Upper lobe of left lung (tissue), 6 donors: ENCODE results near the gene S100A3. TPM values are rescaled to one million over a fixed set of nuclear protein-coding genes. Genes with fewer than 3 reads are reported as not detected.

Experiments used
- ATAC-seq, 2 donors: fragments of 200-7000 bp; cut with Tn5 transposase; one replicate each; pipeline ENCODE4 v1.9.1; 2022; ENCODE audit warnings: mild to moderate bottlenecking in 2 of 2, moderate library complexity in 2 of 2; ENCODE audit not compliant: low FRiP score in 2 of 2
- DNase-seq, 2 donors: peaks; one replicate each; pipeline ENCODE4 v3.0.0-alpha.2; 2019 to 2020
- H3K27ac ChIP-seq, 4 donors: fragments of 200-600 bp; sonication (generic); one replicate each; pipeline ENCODE4 v1.5.1; 2016 to 2019
- H3K27me3 ChIP-seq, 4 donors: fragments of 200-600 bp; sonication (generic); one replicate each; pipeline ENCODE4 v1.5.1; 2017 to 2019
- H3K36me3 ChIP-seq, 4 donors: fragments of 200-600 bp; sonication (generic); one replicate each; pipeline ENCODE4 v1.5.1; 2016 to 2019
- H3K4me1 ChIP-seq, 4 donors: fragments of 200-600 bp; sonication (generic); one replicate each; pipeline ENCODE4 v1.5.1; 2018 to 2019
- H3K4me3 ChIP-seq, 4 donors: fragments of 200-600 bp; sonication (generic); one replicate each; pipeline ENCODE4 v1.5.1; 2017 to 2019; ENCODE audit warnings: mild to moderate bottlenecking in 2 of 4, moderate library complexity in 1 of 4
- H3K9me3 ChIP-seq, 4 donors: fragments of 200-600 bp; sonication (generic); one replicate each; pipeline ENCODE4 v1.5.1; 2018 to 2019
- EP300 ChIP-seq, 4 donors: sonication (generic); formaldehyde crosslinking; IDR thresholded peaks; one replicate each; pipeline ENCODE4 v1.5.1; 2017; ENCODE audit warnings: antibody characterized with exemption in 4 of 4, control low read depth in 2 of 4
- POLR2A ChIP-seq, 4 donors: fragments of 450-650 bp; IDR thresholded peaks; one replicate each; pipeline ENCODE4 v1.5.1; 2016 to 2017; ENCODE audit warnings: antibody characterized with exemption in 4 of 4, mild to moderate bottlenecking in 2 of 4
- POLR2AphosphoS5 ChIP-seq, 2 donors: sonication (generic); formaldehyde crosslinking; IDR thresholded peaks; one replicate each; pipeline ENCODE4 v1.5.1; 2017; ENCODE audit warnings: antibody characterized with exemption in 2 of 2
- WGBS, 2 donors: methylation state at CpG; one replicate each; pipeline ENCODE4 v1.1.5; 2017 to 2018; 5-methylcytosine and 5-hydroxymethylcytosine counted together
- total RNA-seq, 6 donors: library from RNA; depleted of rRNA in 4 of 6; stranded (reverse); fragments of >200 nt in 4 of 6; gene quantifications; one replicate each; pipeline versions ENCODE4 v1.1.0 to v1.2.1, GENCODE V29; 2016 to 2021
- TF ChIP-seq, protein P1 (sequence below), 6 experiments: fragments of 450-650 bp in 4 of 6; fragments of 200-600 bp in 2 of 6; sonication (generic) in 2 of 6; IDR thresholded peaks; one replicate each; pipeline ENCODE4 v1.5.1; 2016 to 2019; ENCODE audit warnings: antibody characterized with exemption in 6 of 6
- donor health status: DM: no; HTN: no; CAD: no; lungs with moderate emphysema.
- donor health status: DM: no; HTN: yes; CAD: no; lungs with severe emphysema.

The S100A3 gene
- total RNA-seq, 6 donors from 2014 or later: 2.0 to 4.4 (median 2.1) TPM; not detected in 1

DNA sequence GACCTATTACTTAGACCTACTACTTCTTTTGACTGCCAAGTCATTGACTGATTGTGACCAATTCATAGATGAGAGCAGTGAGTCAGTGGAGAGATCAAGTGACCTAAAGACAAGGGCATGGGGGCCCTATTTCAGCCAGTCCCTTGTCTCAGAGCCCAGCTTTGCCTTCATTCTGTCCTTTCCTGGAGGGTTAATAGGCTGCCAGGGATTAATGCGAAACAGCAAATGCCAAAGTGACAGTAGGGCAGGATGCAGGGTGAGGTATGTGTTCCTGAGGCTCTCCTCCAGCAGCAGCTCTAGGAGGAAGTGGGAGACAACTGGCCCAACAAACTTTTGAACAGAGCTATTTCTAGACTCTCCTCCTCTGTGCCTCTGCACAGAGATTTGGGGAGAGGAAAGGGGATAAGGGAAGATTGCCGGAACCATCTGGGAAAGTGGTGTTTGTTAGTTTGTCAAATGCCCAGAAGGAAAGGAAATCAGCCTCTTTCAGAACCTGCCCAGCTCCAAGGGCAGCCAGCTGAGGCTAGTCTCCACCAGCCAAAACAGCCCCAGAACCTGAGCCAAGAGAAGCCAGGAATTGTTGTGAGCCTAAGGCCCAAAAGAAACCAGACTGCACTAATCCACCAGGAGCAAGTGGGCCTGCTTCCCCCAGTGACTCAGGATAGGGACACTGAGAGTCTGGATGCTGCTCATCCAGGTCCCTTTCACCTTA is 4.9 kb upstream of the S100A3 start:
- WGBS, 2 donors: 37 to 48% methylated on average over 2 of the region's 2 CpGs
- ATAC-seq (peak in 1 of 2 donors; percentile 27), DNase-seq (no peak)

DNA sequence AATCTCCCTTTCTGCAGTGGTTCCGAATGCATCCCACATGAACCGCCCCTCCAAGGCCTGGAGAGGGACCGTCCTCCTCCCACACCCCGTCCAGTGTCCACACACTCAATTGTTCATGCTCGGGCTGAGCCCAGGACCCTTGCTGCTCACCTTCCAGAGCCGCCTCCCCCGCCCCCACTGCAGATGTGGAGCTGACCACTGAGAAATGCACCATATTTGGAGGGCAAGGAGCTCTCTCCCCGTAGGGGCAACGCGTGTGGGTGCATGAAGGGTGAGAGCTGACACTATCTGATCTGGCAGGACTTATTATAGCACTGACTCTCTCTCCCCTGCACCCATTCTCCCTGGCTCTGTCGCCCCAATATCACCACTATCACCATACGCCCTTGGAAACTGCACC is 4.0 kb upstream of the S100A3 start:
- ATAC-seq (no peak), DNase-seq (no peak)
- H3K27ac ChIP-seq: peak overlapping the region; percentile 58 to 87 (median 65)
- TF ChIP-seq POLR2A (IDR thresholded peaks at IDR 0.05): no peak
- TF ChIP-seq, protein P1, sequence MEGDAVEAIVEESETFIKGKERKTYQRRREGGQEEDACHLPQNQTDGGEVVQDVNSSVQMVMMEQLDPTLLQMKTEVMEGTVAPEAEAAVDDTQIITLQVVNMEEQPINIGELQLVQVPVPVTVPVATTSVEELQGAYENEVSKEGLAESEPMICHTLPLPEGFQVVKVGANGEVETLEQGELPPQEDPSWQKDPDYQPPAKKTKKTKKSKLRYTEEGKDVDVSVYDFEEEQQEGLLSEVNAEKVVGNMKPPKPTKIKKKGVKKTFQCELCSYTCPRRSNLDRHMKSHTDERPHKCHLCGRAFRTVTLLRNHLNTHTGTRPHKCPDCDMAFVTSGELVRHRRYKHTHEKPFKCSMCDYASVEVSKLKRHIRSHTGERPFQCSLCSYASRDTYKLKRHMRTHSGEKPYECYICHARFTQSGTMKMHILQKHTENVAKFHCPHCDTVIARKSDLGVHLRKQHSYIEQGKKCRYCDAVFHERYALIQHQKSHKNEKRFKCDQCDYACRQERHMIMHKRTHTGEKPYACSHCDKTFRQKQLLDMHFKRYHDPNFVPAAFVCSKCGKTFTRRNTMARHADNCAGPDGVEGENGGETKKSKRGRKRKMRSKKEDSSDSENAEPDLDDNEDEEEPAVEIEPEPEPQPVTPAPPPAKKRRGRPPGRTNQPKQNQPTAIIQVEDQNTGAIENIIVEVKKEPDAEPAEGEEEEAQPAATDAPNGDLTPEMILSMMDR (IDR thresholded peaks at IDR 0.05): no peak
- TF ChIP-seq EP300 (IDR thresholded peaks at IDR 0.05): no peak
- no peak for TF ChIP-seq POLR2AphosphoS5 (IDR thresholded peaks at IDR 0.05)
- no peak overlapping the region for H3K4me3 ChIP-seq
- no peaks in the 10 kb centered on the region for H3K27me3 ChIP-seq
- peaks cover 34 to 61% (median 52%) of the 10 kb centered on the region in 4 donors for H3K4me1 ChIP-seq
- H3K36me3 ChIP-seq: no peaks in the 10 kb centered on the region
- no peaks in the 10 kb centered on the region for H3K9me3 ChIP-seq
- 92 to 95% methylated on average over 12 of the region's 12 CpGs for WGBS, 2 donors

More for the DNA sequence above, 4.9 kb upstream of the S100A3 start:
- Histone ChIP-seq H3K4me1 (peaks cover 27 to 52% (median 45%) of the 10 kb centered on the region in 4 donors), H3K9me3 (no peaks in the 10 kb centered on the region), H3K27me3 (no peaks in the 10 kb centered on the region), H3K27ac (peak overlapping the region; percentile 58 to 87 (median 65)), H3K36me3 (no peaks in the 10 kb centered on the region), H3K4me3 (no peak overlapping the region)
- no peak for TF ChIP-seq POLR2A (IDR thresholded peaks at IDR 0.05)
- TF ChIP-seq, protein P1 (IDR thresholded peaks at IDR 0.05): no peak
- no peak for TF ChIP-seq EP300 (IDR thresholded peaks at IDR 0.05)
- no peak for TF ChIP-seq POLR2AphosphoS5 (IDR thresholded peaks at IDR 0.05)

DNA sequence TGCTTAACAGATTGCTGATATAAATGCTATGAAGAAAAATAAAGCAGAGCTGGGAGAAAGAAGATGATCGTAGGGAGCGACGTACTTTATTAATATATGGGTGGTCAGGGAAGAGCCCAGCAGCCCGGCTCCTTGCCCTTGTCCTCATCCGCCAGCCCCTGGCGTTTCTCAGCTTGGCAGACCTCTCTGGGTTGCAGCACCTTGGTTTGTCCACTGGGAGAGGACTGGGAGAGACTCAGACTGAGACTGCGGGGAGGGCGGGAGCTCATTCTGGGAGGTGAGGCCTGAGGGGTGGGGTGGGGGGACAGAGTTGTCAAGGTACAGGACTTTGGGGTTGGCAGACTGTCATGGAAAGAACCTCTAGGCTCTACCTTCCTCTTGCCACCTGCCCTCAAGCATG is 3.3 kb upstream of the S100A3 start:
- peaks cover 41 to 69% (median 58%) of the 10 kb centered on the region in 4 donors for H3K4me1 ChIP-seq
- 72 to 89% methylated on average over 8 of the region's 8 CpGs for WGBS, 2 donors
- H3K4me3 ChIP-seq: no peak overlapping the region
- H3K27ac ChIP-seq: peak overlapping the region in 3 of 4 donors; percentile 58 to 87 (median 69)
- H3K9me3 ChIP-seq: no peaks in the 10 kb centered on the region
- no peak for DNase-seq
- no peak for ATAC-seq
- no peaks in the 10 kb centered on the region for H3K27me3 ChIP-seq
- TF ChIP-seq, protein P1 (IDR thresholded peaks at IDR 0.05): peak in 1 of 6 experiments; percentile 21
- TF ChIP-seq POLR2A (IDR thresholded peaks at IDR 0.05): no peak
- no peak for TF ChIP-seq POLR2AphosphoS5 (IDR thresholded peaks at IDR 0.05)
- TF ChIP-seq EP300 (IDR thresholded peaks at IDR 0.05): no peak
- H3K36me3 ChIP-seq: no peaks in the 10 kb centered on the region

DNA sequence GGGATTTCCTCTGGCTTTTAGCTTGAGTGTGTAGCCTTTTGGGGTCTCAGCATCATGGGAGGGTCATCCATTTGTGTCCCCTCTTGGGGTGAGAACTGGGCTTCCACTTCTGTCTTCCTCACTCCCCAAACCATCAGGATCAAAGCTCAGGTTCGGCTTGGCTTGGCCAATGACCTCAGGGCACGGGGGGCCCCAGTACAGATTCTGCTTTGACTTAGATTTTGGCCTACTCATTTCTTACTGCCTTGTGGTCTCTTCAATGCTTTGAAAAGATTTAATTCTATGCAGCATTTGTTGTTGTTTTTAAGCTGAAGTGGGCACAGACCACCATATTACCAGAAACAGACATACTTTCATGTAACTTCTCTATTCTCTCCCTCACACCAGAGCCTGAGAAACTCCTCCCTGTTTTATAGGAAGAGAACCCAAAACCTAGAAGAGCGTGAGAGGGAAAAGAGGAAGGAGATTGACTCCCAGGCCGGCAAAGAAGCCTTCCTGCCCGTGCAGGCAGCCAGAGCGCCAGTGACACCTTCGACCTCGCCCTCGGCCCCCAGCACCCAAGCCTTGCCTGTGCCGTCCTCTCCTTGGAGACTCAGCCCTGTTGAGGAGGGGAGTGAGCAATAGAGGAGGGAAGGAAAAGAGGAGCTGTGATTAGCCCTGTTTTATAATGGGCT is 1.9 kb upstream of the S100A3 start:
- H3K27me3 ChIP-seq: no peaks in the 10 kb centered on the region
- H3K4me3 ChIP-seq: no peak overlapping the region
- peak in 1 of 2 donors; percentile 11 for ATAC-seq
- no peak for DNase-seq
- H3K27ac ChIP-seq: peak overlapping the region; percentile 48 to 71 (median 68)
- TF ChIP-seq, protein P1 (IDR thresholded peaks at IDR 0.05): no peak
- TF ChIP-seq POLR2AphosphoS5 (IDR thresholded peaks at IDR 0.05): no peak
- TF ChIP-seq EP300 (IDR thresholded peaks at IDR 0.05): no peak
- no peak for TF ChIP-seq POLR2A (IDR thresholded peaks at IDR 0.05)
- H3K9me3 ChIP-seq: no peaks in the 10 kb centered on the region
- 65 to 77% methylated on average over 10 of the region's 10 CpGs for WGBS, 2 donors
- H3K4me1 ChIP-seq: peaks cover 52 to 83% (median 71%) of the 10 kb centered on the region in 4 donors
- H3K36me3 ChIP-seq: no peaks in the 10 kb centered on the region
